GM15510 (cell line): ENCODE data around the gene FOXP1.

Source experiments
- POLR2A ChIP-seq: IDR thresholded peaks from 3 replicates; pipeline ENCODE4 v1.6.1; 2011; ENCODE audit warnings: borderline replicate concordance; ENCODE audit not compliant: insufficient read length; ENCODE audit errors: extremely low read depth

FOXP1 gene

GRCh38 chr3:71482771-71483170 is 100.8 kb downstream of the FOXP1 start:
- no peak for TF ChIP-seq POLR2A

- TF ChIP-seq POLR2A = no peak
Observed at GRCh38 chr3:71478568-71478967, 105.0 kb downstream of the FOXP1 start.

- TF ChIP-seq POLR2A = no peak
Observed at GRCh38 chr3:71476950-71477349, 106.6 kb downstream of the FOXP1 start.

GRCh38 chr3:71469138-71469435 is 114.4 kb downstream of the FOXP1 start:
- no peak for TF ChIP-seq POLR2A

GRCh38 chr3:71468311-71469137 is 115.0 kb downstream of the FOXP1 start:
- no peak for TF ChIP-seq POLR2A

- TF ChIP-seq POLR2A = no peak
Observed at GRCh38 chr3:71466483-71466882, 117.0 kb downstream of the FOXP1 start.

GRCh38 chr3:71465371-71466036 is 118.0 kb downstream of the FOXP1 start:
- TF ChIP-seq POLR2A = no peak

GRCh38 chr3:71464613-71465012 is 118.9 kb downstream of the FOXP1 start:
- no peak for TF ChIP-seq POLR2A

- no peak for TF ChIP-seq POLR2A
Observed at GRCh38 chr3:71463617-71464016, 119.9 kb downstream of the FOXP1 start.

- TF ChIP-seq POLR2A = no peak
Observed at GRCh38 chr3:71462586-71462985, 120.9 kb downstream of the FOXP1 start.

GRCh38 chr3:71461749-71462483 is 121.6 kb downstream of the FOXP1 start:
- TF ChIP-seq POLR2A = no peak

- TF ChIP-seq POLR2A = no peak
Observed at GRCh38 chr3:71461114-71461513, 122.4 kb downstream of the FOXP1 start.

GRCh38 chr3:71458895-71459294 is 124.6 kb downstream of the FOXP1 start:
- no peak for TF ChIP-seq POLR2A

- TF ChIP-seq POLR2A = no peak
Observed at GRCh38 chr3:71456826-71457225, 126.7 kb downstream of the FOXP1 start.

- no peak for TF ChIP-seq POLR2A
Observed at GRCh38 chr3:71456156-71456555, 127.4 kb downstream of the FOXP1 start.
